ENCODE results near the gene HCFC2. TPM values are rescaled to one million over a fixed set of nuclear protein-coding genes. Genes with fewer than 3 reads are reported as not detected.

HCFC2 gene
- total and polyA plus RNA-seq, 2 of the 8 experiments (the other 6 are each of a cell fraction or from before 2014, with no cell fraction given): 0.62 to 1.8 TPM

DNA sequence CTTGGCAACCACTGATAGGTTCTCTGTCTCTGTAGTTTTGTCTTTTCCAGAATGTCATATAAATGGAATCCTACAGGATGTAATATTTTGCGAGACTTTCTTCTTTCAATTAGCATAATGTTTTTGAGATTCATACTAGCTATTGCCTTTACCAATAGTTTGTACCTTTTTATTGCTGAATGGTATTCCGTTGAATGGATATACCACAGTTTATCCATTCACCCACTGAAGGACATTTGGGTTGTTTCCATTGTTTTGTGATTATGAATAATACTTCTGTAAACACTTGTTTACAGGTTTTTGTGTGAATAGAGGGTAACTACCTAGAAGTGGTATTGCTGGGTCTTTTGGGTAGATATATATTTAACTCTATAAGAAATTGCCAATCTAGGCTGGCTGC, 40.6 kb upstream of the HCFC2 start:
- Histone ChIP-seq H2BK5ac (ENCODE audit: low read depth, low read length) (no peak overlapping the region), H3K56ac (replicated peaks; ENCODE audit: insufficient read length, low read depth, low read length) (no peak overlapping the region), H3K79me1 (ENCODE audit: low read depth, low read length) (no peaks in the 10 kb centered on the region), H3K9ac (replicated peaks in 1 of 4; ENCODE audit: extremely low read depth in 1 of 4, low read depth in 3 of 4, low read length in 3 of 4) (no peak overlapping the region), H3K4ac (replicated peaks; ENCODE audit: insufficient read length, low read depth, low read length) (no peak overlapping the region), H3K18ac (ENCODE audit: extremely low read depth, low read length) (no peak overlapping the region), H3K14ac (ENCODE audit: insufficient read length) (no peak overlapping the region), H3K27me3 (replicated peaks in 1 of 4; ENCODE audit: control insufficient read depth in 3 of 4, extremely low read depth in 1 of 4, insufficient read depth in 3 of 4, low read length in 3 of 4) (no peaks in the 10 kb centered on the region), H3K4me3 (ENCODE audit: extremely low read depth in 1 of 4, insufficient read depth in 2 of 4, low read depth in 3 of 4, low read length in 4 of 4) (no peak overlapping the region), H2AFZ (ENCODE audit: low read length) (no peak overlapping the region), H3K9me3 (ENCODE audit: insufficient read depth in 2 of 2, low read depth in 1 of 2, low read length in 1 of 2) (peaks cover 5 to 6% of the 10 kb centered on the region in 2 experiments; a peak in 3 of 4 replicates), H4K8ac (ENCODE audit: extremely low read depth, insufficient read depth, low read length) (no peak overlapping the region), H3K23ac (ENCODE audit: insufficient read length) (no peak overlapping the region), H3K79me2 (ENCODE audit: control insufficient read depth in 1 of 2, insufficient read depth in 2 of 2, low read length in 2 of 2) (no peaks in the 10 kb centered on the region), H3K36me3 (ENCODE audit: control insufficient read depth in 2 of 4, insufficient read depth in 4 of 4, low read length in 3 of 4) (no peaks in the 10 kb centered on the region), H2AK5ac (ENCODE audit: low read depth, low read length) (no peak overlapping the region), H3K4me1 (replicated peaks in 1 of 4; ENCODE audit: control insufficient read depth in 3 of 4, insufficient read depth in 4 of 4, low read length in 3 of 4) (no peaks in the 10 kb centered on the region), H4K20me1 (replicated peaks in 1 of 2; ENCODE audit: control insufficient read depth in 1 of 2, insufficient read depth in 2 of 2, low read length in 2 of 2) (no peaks in the 10 kb centered on the region), H2BK12ac (ENCODE audit: low read depth, low read length) (no peak overlapping the region), H2BK120ac (replicated peaks; ENCODE audit: low read depth, low read length) (no peak overlapping the region), H2BK15ac (ENCODE audit: low read length) (no peak overlapping the region), H2BK20ac (ENCODE audit: low read length) (no peak overlapping the region), H4K5ac (ENCODE audit: insufficient read length, low read depth, low read length) (no peak overlapping the region), H3K4me2 (ENCODE audit: insufficient read depth in 1 of 2, low read depth in 2 of 2, low read length in 2 of 2) (no peak overlapping the region), H4K91ac (replicated peaks; ENCODE audit: insufficient read length, low read length) (no peak overlapping the region), H3K27ac (ENCODE audit: low read depth, low read length) (no peak overlapping the region), H3K23me2 (ENCODE audit: low read depth, low read length) (peaks cover 1% of the 10 kb centered on the region; the same call in 1 of the 2 replicates)
- CTCF ChIA-PET (ENCODE audit: partially characterized antibody): no interaction called here
- TF ChIP-seq, protein P1, sequence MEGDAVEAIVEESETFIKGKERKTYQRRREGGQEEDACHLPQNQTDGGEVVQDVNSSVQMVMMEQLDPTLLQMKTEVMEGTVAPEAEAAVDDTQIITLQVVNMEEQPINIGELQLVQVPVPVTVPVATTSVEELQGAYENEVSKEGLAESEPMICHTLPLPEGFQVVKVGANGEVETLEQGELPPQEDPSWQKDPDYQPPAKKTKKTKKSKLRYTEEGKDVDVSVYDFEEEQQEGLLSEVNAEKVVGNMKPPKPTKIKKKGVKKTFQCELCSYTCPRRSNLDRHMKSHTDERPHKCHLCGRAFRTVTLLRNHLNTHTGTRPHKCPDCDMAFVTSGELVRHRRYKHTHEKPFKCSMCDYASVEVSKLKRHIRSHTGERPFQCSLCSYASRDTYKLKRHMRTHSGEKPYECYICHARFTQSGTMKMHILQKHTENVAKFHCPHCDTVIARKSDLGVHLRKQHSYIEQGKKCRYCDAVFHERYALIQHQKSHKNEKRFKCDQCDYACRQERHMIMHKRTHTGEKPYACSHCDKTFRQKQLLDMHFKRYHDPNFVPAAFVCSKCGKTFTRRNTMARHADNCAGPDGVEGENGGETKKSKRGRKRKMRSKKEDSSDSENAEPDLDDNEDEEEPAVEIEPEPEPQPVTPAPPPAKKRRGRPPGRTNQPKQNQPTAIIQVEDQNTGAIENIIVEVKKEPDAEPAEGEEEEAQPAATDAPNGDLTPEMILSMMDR (IDR thresholded peaks at IDR 0.05; ENCODE audit: control extremely low read depth in 1 of 3, insufficient read depth in 1 of 3, low read depth in 1 of 3, low read length in 3 of 3): no peak
- TF ChIP-seq CTBP2 (IDR thresholded peaks at IDR 0.05; ENCODE audit: borderline replicate concordance, insufficient read depth, insufficient read length, low read length): no peak
- TF ChIP-seq, protein P2, sequence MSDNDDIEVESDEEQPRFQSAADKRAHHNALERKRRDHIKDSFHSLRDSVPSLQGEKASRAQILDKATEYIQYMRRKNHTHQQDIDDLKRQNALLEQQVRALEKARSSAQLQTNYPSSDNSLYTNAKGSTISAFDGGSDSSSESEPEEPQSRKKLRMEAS (IDR thresholded peaks at IDR 0.05): no peak
- no peak for TF ChIP-seq JUND (IDR thresholded peaks at IDR 0.05; ENCODE audit: low read length)
- no peak for TF ChIP-seq TAF7 (optimal IDR thresholded peaks at IDR 0.05; ENCODE audit: borderline replicate concordance, low read depth, low read length)
- TF ChIP-seq KDM5A (IDR thresholded peaks at IDR 0.05; ENCODE audit: low read length): no peak
- no peak for TF ChIP-seq YY1 (IDR thresholded peaks at IDR 0.05; ENCODE audit: low read depth, low read length)
- WGBS, 2 experiments (ENCODE audit: extremely low coverage in 1 of 2, insufficient coverage in 1 of 2, insufficient read length in 1 of 2, insufficient replicate concordance in 2 of 2, low coverage in 1 of 2, low lambda C conversion rate in 2 of 2, missing lambda C conversion rate in 1 of 2): 73% methylated on average over 2 of the region's 2 CpGs; no CpG with 5 or more reads in 1 of the 2 experiments
- no peak for FAIRE-seq
- POLR2A ChIA-PET (ENCODE audit: partially characterized antibody): no interaction called here
- no peak for DNase-seq (ENCODE audit: low read depth in 1 of 2, low spot score in 2 of 2)

Data from H1 (cell line).